HG03521 (cell line): ENCODE data around the gene FCSK.

ENCODE experiments used
- ATAC-seq: cut with Tn5 transposase; IDR thresholded peaks from one replicate; pipeline ENCODE4 v1.9.1; 2021; ENCODE audit warnings: mild to moderate bottlenecking, moderate library complexity; ENCODE audit not compliant: unreplicated experiment

Gene FCSK

GRCh38 chr16:70476272-70477020 is 22.1 kb downstream of the FCSK start:
- ATAC-seq, result peak; percentile 77

DNA sequence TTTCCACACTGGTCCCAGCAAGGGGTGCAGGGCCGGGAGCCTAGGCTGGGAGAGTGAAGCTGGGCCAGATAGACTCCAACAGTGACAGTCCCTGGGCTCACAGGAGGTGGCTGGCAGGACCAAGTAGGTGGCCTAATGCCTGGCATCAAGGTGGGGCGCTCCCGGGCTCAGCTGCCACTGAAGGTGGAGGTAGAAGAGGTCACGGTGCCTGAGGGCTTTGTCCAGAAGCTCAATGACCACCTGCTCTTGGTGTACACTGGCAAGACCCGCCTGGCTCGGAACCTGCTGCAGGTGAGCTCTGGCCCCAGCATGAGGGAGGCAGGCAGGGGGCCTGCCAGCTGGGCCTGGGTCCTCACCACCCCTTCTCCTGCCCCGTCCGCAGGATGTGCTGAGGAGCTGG is 23.8 kb downstream of the FCSK start:
- no peak for ATAC-seq

DNA sequence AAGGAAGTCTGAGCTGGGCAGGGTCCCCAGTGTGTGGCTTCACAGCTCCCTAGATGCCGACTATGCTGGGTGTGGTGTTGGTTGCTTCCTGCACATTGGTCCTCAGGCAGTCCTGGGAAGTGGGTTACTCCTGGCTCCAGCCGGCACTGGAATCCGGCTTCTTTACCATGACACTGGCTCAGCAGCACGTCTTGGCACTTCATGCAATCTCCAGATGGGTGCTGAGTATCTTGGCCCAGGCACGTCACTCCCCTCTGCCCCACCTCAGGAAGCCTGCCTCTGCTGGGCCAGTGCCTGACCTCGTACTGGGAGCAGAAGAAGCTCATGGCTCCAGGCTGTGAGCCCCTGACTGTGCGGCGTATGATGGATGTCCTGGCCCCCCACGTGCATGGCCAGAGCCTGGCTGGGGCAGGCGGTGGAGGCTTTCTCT is 24.5 kb downstream of the FCSK start:
- ATAC-seq, result no peak

- no peak for ATAC-seq
Observed at GRCh38 chr16:70480127-70481105, 26.0 kb downstream of the FCSK start.

GRCh38 chr16:70481929-70482536 is 27.6 kb downstream of the FCSK start:
- ATAC-seq, result no peak

- ATAC-seq, result no peak
Observed at GRCh38 chr16:70482624-70483023, 28.2 kb downstream of the FCSK start.

- ATAC-seq, result no peak
Observed at GRCh38 chr16:70483426-70483825, 29.0 kb downstream of the FCSK start.

- ATAC-seq, result no peak
Observed at GRCh38 chr16:70484867-70485266, 30.5 kb downstream of the FCSK start.

DNA sequence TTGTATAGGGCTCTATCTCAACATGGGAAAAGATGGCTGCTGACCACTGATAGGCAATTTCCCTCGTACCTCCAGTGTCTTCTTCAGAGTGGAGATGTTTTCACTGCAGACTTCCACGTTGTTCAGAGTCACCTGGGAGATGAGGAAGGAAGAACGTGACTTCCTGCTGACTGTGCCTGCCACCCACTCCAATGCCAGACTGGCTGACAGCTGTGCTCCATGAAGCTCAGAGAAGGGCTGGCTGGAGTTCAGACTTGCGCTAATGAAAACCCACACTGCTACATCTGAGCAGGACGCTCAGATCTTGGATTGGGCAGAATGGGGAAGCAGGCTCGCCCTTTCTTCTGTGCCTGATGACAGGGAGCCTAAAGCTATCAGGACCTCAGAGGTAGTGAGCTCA is 35.9 kb downstream of the FCSK start:
- no peak for ATAC-seq

- no peak for ATAC-seq
Observed at GRCh38 chr16:70493802-70494201, 39.4 kb downstream of the FCSK start.

DNA sequence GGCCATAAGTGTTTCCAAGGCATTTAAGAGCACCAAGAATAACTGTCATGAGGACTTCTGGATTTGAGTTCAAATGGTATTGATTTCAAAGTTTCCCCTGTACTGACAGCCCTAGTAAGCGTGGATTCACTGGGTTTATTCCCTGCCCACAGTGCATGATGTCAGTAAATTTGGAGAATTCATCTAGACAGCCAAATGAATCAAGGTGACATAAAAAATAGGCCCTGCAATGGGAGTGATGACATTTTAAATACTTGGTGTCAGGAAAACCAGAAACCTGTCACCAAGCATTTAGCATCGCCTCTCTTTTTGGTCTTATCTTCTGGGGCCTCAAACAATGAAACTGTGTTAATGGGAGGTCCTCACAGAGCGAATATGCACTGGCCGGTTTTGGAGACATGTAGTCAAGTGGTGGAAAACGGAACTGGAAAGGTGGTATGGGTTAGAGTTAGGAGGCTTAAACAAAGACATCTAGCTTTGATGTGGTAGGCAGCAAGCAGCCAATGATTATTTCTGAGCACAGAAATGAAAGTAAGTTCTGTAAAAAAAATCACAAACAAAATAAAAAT is 39.9 kb downstream of the FCSK start:
- no peak for ATAC-seq

DNA sequence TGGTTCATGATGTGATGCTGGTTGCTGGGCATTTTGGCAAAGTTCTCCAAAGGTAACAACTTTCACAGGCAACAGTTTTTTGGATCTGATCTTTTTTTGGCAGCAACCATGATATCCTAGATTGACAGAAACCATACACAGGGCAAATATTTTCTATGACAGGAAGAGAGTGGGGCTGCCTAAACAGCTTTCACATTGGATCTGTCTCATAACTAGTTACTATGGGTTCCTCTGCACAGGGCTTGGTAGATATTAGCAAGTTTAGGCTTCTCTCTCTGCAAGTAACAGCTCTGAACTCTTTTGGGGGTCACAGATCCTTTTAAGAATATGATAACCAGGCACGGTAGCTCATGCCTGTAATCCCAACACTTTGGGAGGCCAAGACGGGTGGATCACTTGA is 40.4 kb downstream of the FCSK start:
- ATAC-seq, result no peak

GRCh38 chr16:70495425-70496182 is 41.2 kb downstream of the FCSK start:
- no peak for ATAC-seq

- ATAC-seq, result no peak
Observed at GRCh38 chr16:70496513-70496912, 42.1 kb downstream of the FCSK start.

DNA sequence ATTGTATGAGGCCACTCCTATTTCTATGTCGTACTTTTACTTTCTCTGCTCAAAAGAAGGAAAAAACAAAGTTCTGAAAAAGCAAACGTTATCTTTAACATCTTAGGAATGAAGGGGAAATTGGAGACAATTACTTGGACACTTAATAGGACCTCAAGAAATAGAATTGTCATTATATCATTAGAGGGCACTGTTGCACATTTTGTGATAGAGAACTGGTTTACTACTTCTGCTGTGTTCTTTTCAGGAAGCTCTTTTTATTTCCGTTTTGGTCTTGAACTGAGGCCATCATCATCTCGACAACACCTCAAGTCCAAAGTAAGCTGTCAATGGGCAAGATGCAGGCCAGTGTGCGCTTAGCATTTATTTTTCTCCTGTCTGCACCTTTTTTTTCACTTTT is 54.4 kb downstream of the FCSK start:
- ATAC-seq, result no peak

- no peak for ATAC-seq
Observed at GRCh38 chr16:70510216-70510615, 55.8 kb downstream of the FCSK start.

GRCh38 chr16:70511833-70512232 is 57.4 kb downstream of the FCSK start:
- ATAC-seq, result no peak

- ATAC-seq, result no peak
Observed at GRCh38 chr16:70512456-70512855, 58.1 kb downstream of the FCSK start.

GRCh38 chr16:70520612-70521297 is 66.4 kb downstream of the FCSK start:
- no peak for ATAC-seq
